Tibial artery (tissue), 4 donors: ENCODE data around the gene STK24.

Experiments used
- DNase-seq, 2 donors: peaks; one replicate each; pipeline ENCODE4 v3.0.0-alpha.2; 2019
- H3K27ac ChIP-seq, 2 donors: fragments of 200-600 bp; sonication (generic) in 1 of 2; 1 replicate in 1 of 2; 2 replicates in 1 of 2; pipeline ENCODE4 v1.5.1; 2018 to 2019; ENCODE audit warnings: mild to moderate bottlenecking in 1 of 2
- H3K27me3 ChIP-seq, 2 donors: fragments of 200-600 bp; sonication (generic) in 1 of 2; one replicate each; pipeline versions ENCODE4 v1.5.1 to v1.6.0; 2016 to 2019
- H3K36me3 ChIP-seq, 3 donors: fragments of 200-600 bp; sonication (generic) in 2 of 3; one replicate each; pipeline ENCODE4 v1.5.1; 2016 to 2019; ENCODE audit warnings: mild to moderate bottlenecking in 2 of 3
- H3K4me1 ChIP-seq, 4 donors: fragments of 200-600 bp; sonication (generic) in 2 of 4; 1 replicate in 3 of 4; 2 replicates in 1 of 4; pipeline ENCODE4 v1.5.1; 2016 to 2019
- H3K4me3 ChIP-seq, 2 donors: fragments of 200-600 bp; sonication (generic) in 1 of 2; 1 replicate in 1 of 2; 2 replicates in 1 of 2; pipeline ENCODE4 v1.5.1; 2018 to 2019; ENCODE audit warnings: mild to moderate bottlenecking in 2 of 2
- H3K9me3 ChIP-seq, 3 donors: fragments of 200-600 bp; sonication (generic) in 1 of 3; one replicate each; pipeline ENCODE4 v1.5.1; 2016 to 2019
- intact Hi-C: fragments of 100-400 bp; cut with DNase I; formaldehyde crosslinking; loops from one replicate; pipeline ENCODE4 v1.15.0; 2023; ENCODE audit warnings: low total_unique reads
- TF ChIP-seq, protein P1 (sequence below), 2 experiments: fragments of 200-600 bp in 1 of 2; fragments of 450-650 bp in 1 of 2; IDR thresholded peaks; one replicate each; pipeline ENCODE4 v1.5.1; 2017 to 2019; ENCODE audit warnings: antibody characterized with exemption in 2 of 2, mild to moderate bottlenecking in 1 of 2, moderate library complexity in 1 of 2

The STK24 gene

DNA sequence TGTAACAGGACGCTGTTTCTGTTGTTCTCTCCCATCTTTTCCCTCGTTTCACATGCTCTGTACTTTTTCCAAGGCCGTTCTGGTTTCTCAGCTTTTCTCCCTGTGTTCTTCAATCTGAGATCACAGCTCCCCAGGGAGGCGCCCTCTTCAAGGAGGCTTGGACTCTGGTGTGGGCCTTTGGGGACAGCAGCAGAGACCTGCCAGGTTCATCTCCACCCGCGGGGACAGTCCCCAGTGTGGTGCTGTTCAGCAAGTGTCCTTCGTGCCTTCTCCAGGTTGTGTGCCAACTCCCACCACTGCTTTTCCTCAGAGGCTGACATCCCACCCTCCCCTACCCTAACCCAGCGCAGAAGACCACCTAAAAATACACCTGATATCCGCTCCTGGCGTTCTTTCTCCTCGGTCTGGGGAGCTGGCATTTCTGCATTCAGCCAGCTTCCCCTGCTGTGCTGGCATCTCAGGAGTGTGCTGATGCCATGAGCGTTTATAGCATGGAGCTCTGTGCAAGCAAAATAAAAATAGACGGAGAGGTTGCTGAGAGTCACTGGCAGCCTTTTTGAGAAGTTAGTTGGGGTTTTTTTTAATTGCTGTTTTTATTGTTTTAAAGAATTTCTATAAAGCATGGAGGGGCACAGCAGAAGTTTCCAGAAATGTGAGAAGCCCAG is 149.4 kb downstream of the STK24 start:
- DNase-seq, result no peak
- H3K4me1 ChIP-seq, result no peaks in the 10 kb centered on the region
- H3K4me3 ChIP-seq, result no peak overlapping the region
- peaks cover 13 to 56% (median 32%) of the 10 kb centered on the region in 3 donors for H3K36me3 ChIP-seq
- H3K9me3 ChIP-seq, result no peaks in the 10 kb centered on the region
- intact Hi-C loops, result loop anchor here (10.0 kb wide), 1 partner anchor 573 kb away; no protein-coding TSS in a partner anchor
- H3K27me3 ChIP-seq, result no peaks in the 10 kb centered on the region
- H3K27ac ChIP-seq, result no peak overlapping the region
- TF ChIP-seq, protein P1, sequence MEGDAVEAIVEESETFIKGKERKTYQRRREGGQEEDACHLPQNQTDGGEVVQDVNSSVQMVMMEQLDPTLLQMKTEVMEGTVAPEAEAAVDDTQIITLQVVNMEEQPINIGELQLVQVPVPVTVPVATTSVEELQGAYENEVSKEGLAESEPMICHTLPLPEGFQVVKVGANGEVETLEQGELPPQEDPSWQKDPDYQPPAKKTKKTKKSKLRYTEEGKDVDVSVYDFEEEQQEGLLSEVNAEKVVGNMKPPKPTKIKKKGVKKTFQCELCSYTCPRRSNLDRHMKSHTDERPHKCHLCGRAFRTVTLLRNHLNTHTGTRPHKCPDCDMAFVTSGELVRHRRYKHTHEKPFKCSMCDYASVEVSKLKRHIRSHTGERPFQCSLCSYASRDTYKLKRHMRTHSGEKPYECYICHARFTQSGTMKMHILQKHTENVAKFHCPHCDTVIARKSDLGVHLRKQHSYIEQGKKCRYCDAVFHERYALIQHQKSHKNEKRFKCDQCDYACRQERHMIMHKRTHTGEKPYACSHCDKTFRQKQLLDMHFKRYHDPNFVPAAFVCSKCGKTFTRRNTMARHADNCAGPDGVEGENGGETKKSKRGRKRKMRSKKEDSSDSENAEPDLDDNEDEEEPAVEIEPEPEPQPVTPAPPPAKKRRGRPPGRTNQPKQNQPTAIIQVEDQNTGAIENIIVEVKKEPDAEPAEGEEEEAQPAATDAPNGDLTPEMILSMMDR (IDR thresholded peaks at IDR 0.05), result no peak

GRCh38 chr13:98423417-98423816 is 153.5 kb downstream of the STK24 start:
- intact Hi-C loops, result loop anchor here (10.0 kb wide), 1 partner anchor 569 kb away; no protein-coding TSS in a partner anchor
- TF ChIP-seq, protein P1 (IDR thresholded peaks at IDR 0.05), result no peak
- Histone ChIP-seq H3K36me3 (peaks cover 13 to 67% (median 27%) of the 10 kb centered on the region in 3 donors), H3K27ac (no peak overlapping the region), H3K4me1 (no peaks in the 10 kb centered on the region), H3K27me3 (no peaks in the 10 kb centered on the region), H3K4me3 (no peak overlapping the region), H3K9me3 (no peaks in the 10 kb centered on the region)
- no peak for DNase-seq

GRCh38 chr13:98422046-98422445 is 154.9 kb downstream of the STK24 start:
- no peak overlapping the region for H3K4me3 ChIP-seq
- H3K36me3 ChIP-seq, result peaks cover 13 to 59% (median 21%) of the 10 kb centered on the region in 3 donors
- H3K9me3 ChIP-seq, result no peaks in the 10 kb centered on the region
- H3K4me1 ChIP-seq, result no peaks in the 10 kb centered on the region
- intact Hi-C loops, result loop anchor here (10.0 kb wide), 1 partner anchor 567 kb away; no protein-coding TSS in a partner anchor
- H3K27me3 ChIP-seq, result no peaks in the 10 kb centered on the region
- H3K27ac ChIP-seq, result no peak overlapping the region
- TF ChIP-seq, protein P1 (IDR thresholded peaks at IDR 0.05), result no peak
- no peak for DNase-seq

GRCh38 chr13:98420554-98421175 is 156.2 kb downstream of the STK24 start:
- Histone ChIP-seq H3K36me3 (peaks cover 12 to 55% (median 28%) of the 10 kb centered on the region in 3 donors), H3K4me1 (no peaks in the 10 kb centered on the region), H3K9me3 (no peaks in the 10 kb centered on the region), H3K27me3 (no peaks in the 10 kb centered on the region), H3K4me3 (no peak overlapping the region), H3K27ac (no peak overlapping the region)
- DNase-seq, result no peak
- TF ChIP-seq, protein P1 (IDR thresholded peaks at IDR 0.05), result no peak
- intact Hi-C loops, result loop anchor here (10.0 kb wide), 1 partner anchor 566 kb away; no protein-coding TSS in a partner anchor

GRCh38 chr13:98419786-98420553 is 156.9 kb downstream of the STK24 start:
- no peaks in the 10 kb centered on the region for H3K9me3 ChIP-seq
- no peaks in the 10 kb centered on the region for H3K4me1 ChIP-seq
- TF ChIP-seq, protein P1 (IDR thresholded peaks at IDR 0.05), result no peak
- no peak overlapping the region for H3K27ac ChIP-seq
- no peaks in the 10 kb centered on the region for H3K27me3 ChIP-seq
- H3K36me3 ChIP-seq, result peaks cover 6 to 62% (median 35%) of the 10 kb centered on the region in 3 donors
- DNase-seq, result no peak
- intact Hi-C loops, result loop anchor here (10.0 kb wide), 1 partner anchor 565 kb away; no protein-coding TSS in a partner anchor
- no peak overlapping the region for H3K4me3 ChIP-seq
